C4-2B (cell line): ENCODE measurements around the gene TP73.
A peak's percentile ranks its signal among the peaks of the same experiment; 100 is the strongest.

Experiments
- ZFX ChIP-seq: fragments of 450-650 bp; IDR thresholded peaks from 2 replicates; pipeline ENCODE4 v1.6.1; 2017
- TF ChIP-seq, protein P1 (sequence below): fragments of 450-650 bp; conservative IDR thresholded peaks from 2 replicates; pipeline ENCODE4 v1.5.1; 2017; ENCODE audit warnings: mild to moderate bottlenecking

GRCh38 chr1:3746830-3747521 is 94.7 kb downstream of the TP73 start:
- TF ChIP-seq, protein P1, sequence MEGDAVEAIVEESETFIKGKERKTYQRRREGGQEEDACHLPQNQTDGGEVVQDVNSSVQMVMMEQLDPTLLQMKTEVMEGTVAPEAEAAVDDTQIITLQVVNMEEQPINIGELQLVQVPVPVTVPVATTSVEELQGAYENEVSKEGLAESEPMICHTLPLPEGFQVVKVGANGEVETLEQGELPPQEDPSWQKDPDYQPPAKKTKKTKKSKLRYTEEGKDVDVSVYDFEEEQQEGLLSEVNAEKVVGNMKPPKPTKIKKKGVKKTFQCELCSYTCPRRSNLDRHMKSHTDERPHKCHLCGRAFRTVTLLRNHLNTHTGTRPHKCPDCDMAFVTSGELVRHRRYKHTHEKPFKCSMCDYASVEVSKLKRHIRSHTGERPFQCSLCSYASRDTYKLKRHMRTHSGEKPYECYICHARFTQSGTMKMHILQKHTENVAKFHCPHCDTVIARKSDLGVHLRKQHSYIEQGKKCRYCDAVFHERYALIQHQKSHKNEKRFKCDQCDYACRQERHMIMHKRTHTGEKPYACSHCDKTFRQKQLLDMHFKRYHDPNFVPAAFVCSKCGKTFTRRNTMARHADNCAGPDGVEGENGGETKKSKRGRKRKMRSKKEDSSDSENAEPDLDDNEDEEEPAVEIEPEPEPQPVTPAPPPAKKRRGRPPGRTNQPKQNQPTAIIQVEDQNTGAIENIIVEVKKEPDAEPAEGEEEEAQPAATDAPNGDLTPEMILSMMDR, result no peak
- TF ChIP-seq ZFX, result peak; percentile 83; the same call in 1 of the 2 replicates
